Right lobe of liver (tissue), 6 donors: ENCODE measurements around the gene GRHL3. TPM values are rescaled to one million over a fixed set of nuclear protein-coding genes. Genes with fewer than 3 reads are reported as not detected.

Experiments
- ATAC-seq, 4 donors: fragments of 200-7000 bp; cut with Tn5 transposase; one replicate each; pipeline ENCODE4 v1.9.1; 2020; ENCODE audit warnings: mild to moderate bottlenecking in 4 of 4, moderate library complexity in 4 of 4
- DNase-seq, 3 donors: peaks; one replicate each; pipeline ENCODE4 v3.0.0-alpha.2; 2020
- H3K27ac ChIP-seq, 3 donors: fragments of 200-600 bp; one replicate each; pipeline ENCODE4 v1.8.0; 2022
- H3K27me3 ChIP-seq, 2 donors: fragments of 200-600 bp; one replicate each; pipeline ENCODE4 v1.8.0; 2022
- H3K36me3 ChIP-seq, 4 donors: fragments of 200-600 bp; sonication (generic) in 1 of 4; one replicate each; pipeline versions ENCODE4 v1.5.1 to v1.8.0; 2017 to 2022; ENCODE audit warnings: control low read depth in 1 of 4
- H3K4me1 ChIP-seq, 4 donors: fragments of 200-600 bp; sonication (generic) in 1 of 4; one replicate each; pipeline versions ENCODE4 v1.5.1 to v1.8.0; 2017 to 2022; ENCODE audit warnings: control low read depth in 1 of 4
- H3K4me3 ChIP-seq, 3 donors: fragments of 200-600 bp; one replicate each; pipeline ENCODE4 v1.8.0; 2022
- H3K9me3 ChIP-seq, 4 donors: fragments of 200-600 bp; sonication (generic) in 1 of 4; one replicate each; pipeline versions ENCODE4 v1.5.1 to v1.8.0; 2017 to 2022; ENCODE audit warnings: control low read depth in 1 of 4
- CTCF ChIP-seq, 4 donors: fragments of 200-600 bp in 3 of 4; fragments of 450-650 bp in 1 of 4; IDR thresholded peaks; one replicate each; pipeline versions ENCODE4 v1.5.1 to v1.8.0; 2016 to 2022; ENCODE audit warnings: antibody characterized with exemption in 4 of 4, mild to moderate bottlenecking in 2 of 4
- POLR2A ChIP-seq: fragments of 450-650 bp; IDR thresholded peaks from one replicate; pipeline ENCODE4 v1.6.1; 2017; ENCODE audit warnings: antibody characterized with exemption, mild to moderate bottlenecking
- WGBS: methylation state at CpG from one replicate; pipeline ENCODE4 v1.1.6; 2018; ENCODE audit warnings: low coverage, low lambda C conversion rate; ENCODE audit not compliant: insufficient coverage; ENCODE audit errors: missing lambda C conversion rate; 5-methylcytosine and 5-hydroxymethylcytosine counted together
- intact Hi-C, 2 donors: fragments of 100-400 bp; cut with DNase I; formaldehyde crosslinking; loops; one replicate each; pipeline versions ENCODE4 v1.11.2 to v1.14.1; 2022
- total RNA-seq, 6 experiments: library from RNA; depleted of rRNA in 2 of 6; stranded (reverse); fragments of >200 nt in 2 of 6; fragmentation: NEBNext Ultra II Directional in 3 of 6; extraction: Animal tissue kit (Norgen Biotek cat#: 25700) in 3 of 6; gene quantifications; one replicate each; pipeline versions ENCODE4 v1.1.0 to v1.2.4, GENCODE V29; 2016 to 2023
- donor health status: DM: no; HTN: yes; CAD: no.
- donor health status: DM: no; HTN: no; CAD: no.
- donor health status: DM: no; HTN: no; CAD: no.
- donor health status: DM: no; HTN: yes; CAD: no.
- donor health status: DM: no; HTN: yes; CAD: no.

GRHL3 gene
- total RNA-seq, 6 experiments from 2014 or later: 0.20 to 1.00 (median 0.26) TPM; not detected in 1

GRCh38 chr1:24298606-24299005 is 20.6 kb upstream of the GRHL3 start:
- Histone ChIP-seq H3K27me3 (no peaks in the 10 kb centered on the region), H3K27ac (no peak overlapping the region), H3K4me3 (no peak overlapping the region), H3K4me1 (peaks cover 0 to 19% (median 0%) of the 10 kb centered on the region in 4 donors), H3K36me3 (no peaks in the 10 kb centered on the region), H3K9me3 (no peaks in the 10 kb centered on the region)
- TF ChIP-seq CTCF (IDR thresholded peaks at IDR 0.05) (no peak), POLR2A (no peak)
- ATAC-seq (no peak), DNase-seq (no peak)
- 95% methylated on average over 8 of the region's 8 CpGs for WGBS
- intact Hi-C loops: no loop called here

- DNase-seq (no peak), ATAC-seq (no peak)
- Histone ChIP-seq H3K9me3 (no peaks in the 10 kb centered on the region), H3K4me3 (no peak overlapping the region), H3K27ac (no peak overlapping the region), H3K36me3 (no peaks in the 10 kb centered on the region), H3K27me3 (no peaks in the 10 kb centered on the region), H3K4me1 (peaks cover 0 to 8% (median 0%) of the 10 kb centered on the region in 4 donors)
- no peak for TF ChIP-seq CTCF (IDR thresholded peaks at IDR 0.05)
- no peak for TF ChIP-seq POLR2A
- 56% methylated on average over 6 of the region's 6 CpGs for WGBS
- intact Hi-C loops: no loop called here
These were observed 19.3 kb upstream of the GRHL3 start for GRCh38 chr1:24299901-24300300.

- no peak overlapping the region for H3K4me3 ChIP-seq
- no peak for DNase-seq
- H3K36me3 ChIP-seq: no peaks in the 10 kb centered on the region
- intact Hi-C loops: no loop called here
- H3K27ac ChIP-seq: no peak overlapping the region
- no peaks in the 10 kb centered on the region for H3K27me3 ChIP-seq
- ATAC-seq: no peak
- H3K9me3 ChIP-seq: no peaks in the 10 kb centered on the region
- TF ChIP-seq POLR2A: no peak
- WGBS: 47% methylated on average over 4 of the region's 7 CpGs
- no peaks in the 10 kb centered on the region for H3K4me1 ChIP-seq
These were observed 18.0 kb upstream of the GRHL3 start for GRCh38 chr1:24300971-24301784.

- Histone ChIP-seq H3K9me3 (no peaks in the 10 kb centered on the region), H3K27me3 (no peaks in the 10 kb centered on the region), H3K4me3 (no peak overlapping the region), H3K27ac (no peak overlapping the region), H3K36me3 (no peaks in the 10 kb centered on the region), H3K4me1 (no peaks in the 10 kb centered on the region)
- DNase-seq (no peak), ATAC-seq (no peak)
- TF ChIP-seq POLR2A (no peak), CTCF (IDR thresholded peaks at IDR 0.05) (no peak)
- WGBS: 62% methylated on average over 4 of the region's 4 CpGs
- intact Hi-C loops: no loop called here
These were observed 17.4 kb upstream of the GRHL3 start for GRCh38 chr1:24301785-24302175.

GRCh38 chr1:24302209-24302611 is 16.9 kb upstream of the GRHL3 start:
- no peak overlapping the region for H3K27ac ChIP-seq
- no peaks in the 10 kb centered on the region for H3K27me3 ChIP-seq
- H3K9me3 ChIP-seq: no peaks in the 10 kb centered on the region
- no peaks in the 10 kb centered on the region for H3K4me1 ChIP-seq
- WGBS: 97% methylated on average over 3 of the region's 3 CpGs
- DNase-seq (no peak), ATAC-seq (no peak)
- intact Hi-C loops: no loop called here
- no peak overlapping the region for H3K4me3 ChIP-seq
- no peaks in the 10 kb centered on the region for H3K36me3 ChIP-seq
- TF ChIP-seq POLR2A (no peak), CTCF (IDR thresholded peaks at IDR 0.05) (no peak)
